ENCODE results near the gene TMEM115.

TMEM115 gene

DNA sequence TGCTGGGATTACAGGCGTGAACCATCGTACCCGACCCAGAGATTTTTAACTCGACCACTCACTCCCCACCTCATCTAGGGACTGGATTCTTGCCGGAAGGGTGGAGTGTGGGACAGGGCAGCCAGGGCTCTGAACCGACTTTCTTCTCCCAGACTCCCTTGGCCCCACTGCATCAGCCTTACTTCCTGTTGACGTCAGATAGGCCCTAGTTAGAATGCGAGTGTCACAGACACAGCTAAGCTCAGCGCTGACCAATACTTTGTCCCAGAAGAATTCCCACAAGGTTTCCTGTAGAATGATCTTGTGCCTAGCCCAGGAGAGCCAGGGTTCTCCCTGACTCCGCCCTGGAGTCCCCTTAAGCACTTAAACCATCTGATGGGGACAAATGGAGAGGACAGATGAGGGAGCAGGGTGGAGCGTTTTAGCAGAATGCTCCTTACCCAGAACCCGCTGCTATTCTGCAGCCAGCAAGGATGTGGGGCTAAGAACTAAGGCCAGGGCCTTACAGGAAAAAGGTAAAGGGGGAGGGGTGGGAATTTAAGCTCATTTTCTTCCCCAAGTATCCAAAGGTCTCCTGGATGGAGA lies 25.5 kb downstream of the TMEM115 start:
- Histone ChIP-seq H3K27me3 (no peaks in the 10 kb centered on the region), H3K9me3 (no peaks in the 10 kb centered on the region), H3K27ac (peak overlapping the region; percentile 46), H3K4me3 (ENCODE audit: low read depth in 1 of 2, low read length in 1 of 2) (no peak overlapping the region), H3K4me1 (ENCODE audit: control insufficient read depth in 1 of 2, insufficient read depth in 1 of 2, low read depth in 1 of 2, low read length in 1 of 2) (peaks cover 25 to 35% of the 10 kb centered on the region in 2 experiments), H3K36me3 (peaks cover 33% of the 10 kb centered on the region)
- TF ChIP-seq, protein P1, sequence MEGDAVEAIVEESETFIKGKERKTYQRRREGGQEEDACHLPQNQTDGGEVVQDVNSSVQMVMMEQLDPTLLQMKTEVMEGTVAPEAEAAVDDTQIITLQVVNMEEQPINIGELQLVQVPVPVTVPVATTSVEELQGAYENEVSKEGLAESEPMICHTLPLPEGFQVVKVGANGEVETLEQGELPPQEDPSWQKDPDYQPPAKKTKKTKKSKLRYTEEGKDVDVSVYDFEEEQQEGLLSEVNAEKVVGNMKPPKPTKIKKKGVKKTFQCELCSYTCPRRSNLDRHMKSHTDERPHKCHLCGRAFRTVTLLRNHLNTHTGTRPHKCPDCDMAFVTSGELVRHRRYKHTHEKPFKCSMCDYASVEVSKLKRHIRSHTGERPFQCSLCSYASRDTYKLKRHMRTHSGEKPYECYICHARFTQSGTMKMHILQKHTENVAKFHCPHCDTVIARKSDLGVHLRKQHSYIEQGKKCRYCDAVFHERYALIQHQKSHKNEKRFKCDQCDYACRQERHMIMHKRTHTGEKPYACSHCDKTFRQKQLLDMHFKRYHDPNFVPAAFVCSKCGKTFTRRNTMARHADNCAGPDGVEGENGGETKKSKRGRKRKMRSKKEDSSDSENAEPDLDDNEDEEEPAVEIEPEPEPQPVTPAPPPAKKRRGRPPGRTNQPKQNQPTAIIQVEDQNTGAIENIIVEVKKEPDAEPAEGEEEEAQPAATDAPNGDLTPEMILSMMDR (IDR thresholded peaks at IDR 0.05), result no peak

DNA sequence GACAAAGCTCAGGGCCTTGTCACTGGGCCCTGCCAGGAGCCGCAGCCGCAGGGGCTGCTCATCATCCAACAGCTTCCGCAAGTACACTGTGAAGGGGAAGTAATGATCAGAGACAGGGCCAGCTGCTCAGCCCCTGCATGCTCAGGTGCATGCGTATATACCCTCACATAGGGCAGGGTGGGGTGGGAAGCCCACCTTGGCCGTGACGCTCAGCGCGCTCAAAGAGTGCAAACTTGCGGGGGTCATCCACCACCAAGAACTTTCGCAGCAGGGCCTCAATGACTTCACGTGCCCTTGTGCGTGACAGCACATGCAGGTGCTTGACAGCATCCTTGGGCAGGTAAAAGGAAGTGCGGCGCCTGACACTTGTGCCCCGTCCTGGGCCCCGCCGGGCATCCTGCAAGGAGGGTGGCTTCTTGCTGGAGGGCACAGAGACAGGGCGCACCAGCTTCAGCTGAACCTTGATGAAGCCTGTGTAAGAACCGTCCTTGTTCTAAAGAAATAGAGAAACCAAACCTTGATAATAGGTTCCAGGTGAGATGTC lies 27.9 kb downstream of the TMEM115 start:
- no peaks in the 10 kb centered on the region for H3K27me3 ChIP-seq
- no peaks in the 10 kb centered on the region for H3K9me3 ChIP-seq
- peaks cover 22 to 35% of the 10 kb centered on the region in 2 experiments for H3K4me1 ChIP-seq (ENCODE audit: control insufficient read depth in 1 of 2, insufficient read depth in 1 of 2, low read depth in 1 of 2, low read length in 1 of 2)
- H3K27ac ChIP-seq, result no peak overlapping the region
- TF ChIP-seq, protein P1 (IDR thresholded peaks at IDR 0.05), result no peak
- H3K36me3 ChIP-seq, result peaks cover 33% of the 10 kb centered on the region
- no peak overlapping the region for H3K4me3 ChIP-seq (ENCODE audit: low read depth in 1 of 2, low read length in 1 of 2)

DNA sequence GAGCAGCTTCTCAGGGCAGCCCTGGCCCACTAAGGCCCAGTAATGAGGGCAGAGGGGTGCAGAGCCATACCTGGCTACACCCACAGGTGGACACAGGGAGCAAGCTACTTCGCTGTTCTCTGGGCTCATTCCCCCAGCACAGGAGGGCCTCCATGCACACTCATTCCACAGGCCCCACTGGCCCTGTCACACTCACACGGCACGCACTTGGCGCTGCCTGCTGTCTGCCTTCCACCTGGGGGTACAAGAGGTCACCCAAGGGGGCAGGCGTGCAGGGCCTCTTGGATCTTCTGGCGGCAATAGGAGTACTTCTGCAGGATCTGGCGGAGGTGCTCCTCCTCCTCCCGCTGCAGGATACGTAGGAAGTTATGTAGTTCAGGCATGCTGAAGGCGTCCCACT lies 29.0 kb downstream of the TMEM115 start:
- H3K4me1 ChIP-seq (ENCODE audit: control insufficient read depth in 1 of 2, insufficient read depth in 1 of 2, low read depth in 1 of 2, low read length in 1 of 2), result peaks cover 29 to 38% of the 10 kb centered on the region in 2 experiments
- peak overlapping the region; percentile 27 for H3K27ac ChIP-seq
- H3K27me3 ChIP-seq, result no peaks in the 10 kb centered on the region
- H3K4me3 ChIP-seq (ENCODE audit: low read depth in 1 of 2, low read length in 1 of 2), result no peak overlapping the region
- no peaks in the 10 kb centered on the region for H3K9me3 ChIP-seq
- TF ChIP-seq, protein P1 (IDR thresholded peaks at IDR 0.05), result no peak
- peaks cover 39% of the 10 kb centered on the region for H3K36me3 ChIP-seq

DNA sequence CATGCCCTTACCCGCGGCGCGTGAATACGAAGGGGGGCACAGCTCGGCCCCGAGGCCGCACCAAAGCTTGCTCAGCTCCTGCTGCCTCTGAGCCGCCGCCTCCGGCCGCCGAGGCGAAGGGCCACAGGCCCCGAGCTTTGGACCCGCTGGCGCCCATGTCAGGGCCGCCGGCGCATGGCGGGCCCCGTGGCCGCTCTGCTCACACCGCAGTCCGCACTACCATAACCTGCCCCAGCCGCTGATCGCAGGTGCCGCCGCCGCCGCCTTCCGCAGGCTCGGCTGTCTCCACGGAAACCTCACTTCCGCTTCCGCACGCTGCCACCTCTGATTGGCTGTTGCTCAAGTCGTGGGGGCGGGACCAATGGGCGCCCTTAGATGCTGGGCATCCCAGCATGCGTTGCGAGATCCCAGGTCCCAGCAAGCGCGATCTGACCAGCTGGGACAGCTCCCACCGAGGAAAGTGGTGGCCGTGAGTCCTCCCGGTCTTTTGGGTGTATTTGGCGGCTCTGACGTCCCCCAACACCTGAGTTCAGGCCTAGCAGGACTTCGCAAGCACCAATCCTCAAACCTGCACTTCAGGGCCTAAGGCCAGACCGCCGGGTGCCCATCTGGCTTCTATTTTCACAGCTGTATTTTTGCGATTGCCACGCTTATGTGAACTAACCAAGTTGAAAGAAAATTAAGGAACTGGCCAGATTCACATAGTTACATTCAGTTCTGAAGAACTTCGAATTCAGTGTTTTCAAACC lies 31.2 kb downstream of the TMEM115 start, which contains the start of gene TUSC2:
Gene TUSC2, minus strand, starts transcription at position 281 of the 749 bp plus-strand sequence. Its CDS starts 124 bp downstream, at position 157.
- Histone ChIP-seq H3K9me3 (no peaks in the 10 kb centered on the region), H3K36me3 (peaks cover 39% of the 10 kb centered on the region), H3K4me1 (ENCODE audit: control insufficient read depth in 1 of 2, insufficient read depth in 1 of 2, low read depth in 1 of 2, low read length in 1 of 2) (peaks cover 51 to 52% of the 10 kb centered on the region in 2 experiments), H3K27ac (peak within 1 kb of the TSS; percentile 86), H3K27me3 (no peaks in the 10 kb centered on the region), H3K4me3 (ENCODE audit: low read depth in 1 of 2, low read length in 1 of 2) (peak within 1 kb of the TSS; percentile 79 to 87)
- TF ChIP-seq, protein P1 (IDR thresholded peaks at IDR 0.05), result peak; percentile 68

- H3K4me1 ChIP-seq (ENCODE audit: control insufficient read depth in 1 of 2, insufficient read depth in 1 of 2, low read depth in 1 of 2, low read length in 1 of 2), result peaks cover 61 to 62% of the 10 kb centered on the region in 2 experiments
- H3K27ac ChIP-seq, result peak overlapping the region; percentile 86
These were observed 32.2 kb downstream of the TMEM115 start for GRCh38 chr3:50327129-50327528.

More at GRCh38 chr3:50327129-50327528, 32.2 kb downstream of the TMEM115 start:
- Histone ChIP-seq H3K36me3 (peaks cover 37% of the 10 kb centered on the region), H3K9me3 (no peaks in the 10 kb centered on the region), H3K4me3 (ENCODE audit: low read depth in 1 of 2, low read length in 1 of 2) (peak overlapping the region; percentile 79 to 87), H3K27me3 (no peaks in the 10 kb centered on the region)
- TF ChIP-seq, protein P1 (IDR thresholded peaks at IDR 0.05), result no peak

All from neutrophil (primary cell).